ENCODE data around the gene PRKAG2. TPM values are rescaled to one million over a fixed set of nuclear protein-coding genes. Genes with fewer than 3 reads are reported as not detected.

The PRKAG2 gene
- total and polyA plus RNA-seq, 2 of the 8 experiments (the other 6 are each of a cell fraction or from before 2014, with no cell fraction given): 7.5 to 18.1 TPM

GRCh38 chr7:151661587-151661986 lies 215.3 kb downstream of the PRKAG2 start (continued):
- no peak for TF ChIP-seq CHD7 (IDR thresholded peaks at IDR 0.05; ENCODE audit: insufficient replicate concordance, low read length)
- no peak for TF ChIP-seq FOSL1 (IDR thresholded peaks at IDR 0.05; ENCODE audit: insufficient read depth, low read depth, low read length)

Measured in H1 (cell line).